ENCODE measurements around the gene EARS2.

GRCh38 chr16:23597003-23597756 is 40.0 kb upstream of the EARS2 start:
- peak in 3 of 6 experiments; percentile 24 to 32 (median 25) for TF ChIP-seq CTCF (IDR thresholded peaks at IDR 0.05)
- no peak for TF ChIP-seq POLR2A (IDR thresholded peaks at IDR 0.05)

All from adrenal gland (tissue), 5 donors.